Stimulated activated CD4-positive, alpha-beta T cell treated with anti-CD3 and anti-CD28 coated beads, Interleukin-12 subunit alpha, Interleukin-12 subunit beta, amount 100 ng/mL, for 4 hours (primary cell): ENCODE results near the gene S100P.
A peak's percentile ranks its signal among the peaks of the same experiment; 100 is the strongest.

Experiments used
- DNase-seq: peaks from one replicate; pipeline ENCODE4 v3.0.0-alpha.2; 2020

The S100P gene

DNA sequence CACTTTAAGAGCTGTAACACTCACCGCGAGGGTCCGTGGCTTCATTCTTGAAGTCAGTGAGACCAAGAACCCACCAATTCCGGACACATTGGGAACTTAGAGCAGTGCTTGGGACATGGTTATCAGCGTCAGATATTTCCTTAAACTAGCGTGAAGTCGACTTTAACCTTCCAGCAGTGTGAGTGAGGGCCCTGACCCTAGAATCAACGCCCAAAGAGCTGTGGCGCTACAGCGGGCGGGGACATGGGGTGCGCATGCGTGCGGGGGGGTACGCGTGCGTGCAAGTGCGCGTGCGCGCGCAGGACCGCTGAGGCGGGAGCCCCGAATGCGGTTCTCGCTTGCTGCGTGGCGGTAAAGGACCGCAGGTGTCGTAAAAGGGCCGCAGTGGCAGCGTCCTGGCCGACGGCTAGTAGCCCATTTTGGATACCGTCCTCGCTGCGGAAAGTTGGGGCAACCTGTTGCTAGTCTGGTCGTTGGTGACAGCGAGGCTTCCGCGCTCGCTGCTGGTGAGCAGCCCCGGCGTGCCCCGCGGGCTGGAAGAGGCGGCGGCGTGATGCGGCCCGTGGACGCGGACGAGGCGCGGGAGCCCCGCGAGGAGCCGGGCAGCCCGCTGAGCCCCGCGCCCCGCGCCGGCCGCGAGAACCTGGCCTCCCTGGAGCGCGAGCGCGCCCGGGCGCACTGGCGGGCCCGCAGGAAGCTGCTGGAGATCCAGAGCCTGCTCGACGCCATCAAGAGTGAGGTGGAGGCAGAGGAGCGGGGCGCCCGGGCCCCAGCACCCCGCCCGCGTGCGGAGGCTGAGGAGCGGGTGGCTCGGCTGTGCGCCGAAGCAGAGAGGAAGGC lies 19.8 kb upstream of the S100P start:
- peak; percentile 90 for DNase-seq

DNA sequence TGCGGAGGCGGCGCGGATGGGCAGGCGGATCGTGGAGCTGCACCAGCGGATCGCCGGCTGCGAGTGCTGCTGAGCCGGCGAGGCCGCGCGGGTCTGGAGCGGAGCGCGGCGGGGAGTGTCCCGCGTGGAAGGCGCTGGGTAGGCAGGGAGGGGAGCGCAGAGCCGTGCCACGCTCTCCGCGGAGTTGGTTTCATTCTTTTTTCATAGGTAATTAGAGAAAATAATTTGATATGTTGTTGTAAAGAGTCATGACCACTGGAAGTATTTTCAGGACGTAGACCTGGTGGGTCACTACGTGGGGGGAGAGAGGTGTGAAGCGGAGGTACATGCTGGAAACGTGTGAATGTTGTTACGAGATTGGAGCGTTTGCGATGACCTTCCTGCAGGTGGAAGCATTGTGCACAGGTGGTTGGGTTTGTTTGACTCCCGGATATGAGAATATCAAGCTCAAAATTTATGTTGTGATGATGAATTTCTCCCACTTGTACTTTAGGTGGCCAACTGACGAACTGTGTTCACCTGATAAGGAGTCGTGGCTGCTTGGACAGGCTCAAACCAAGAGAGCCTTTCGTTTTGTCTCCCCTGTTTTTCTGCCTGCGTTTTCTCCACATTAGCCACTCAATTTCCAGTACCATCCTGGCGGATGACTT lies 19.1 kb upstream of the S100P start:
- DNase-seq, result peak; percentile 48

DNA sequence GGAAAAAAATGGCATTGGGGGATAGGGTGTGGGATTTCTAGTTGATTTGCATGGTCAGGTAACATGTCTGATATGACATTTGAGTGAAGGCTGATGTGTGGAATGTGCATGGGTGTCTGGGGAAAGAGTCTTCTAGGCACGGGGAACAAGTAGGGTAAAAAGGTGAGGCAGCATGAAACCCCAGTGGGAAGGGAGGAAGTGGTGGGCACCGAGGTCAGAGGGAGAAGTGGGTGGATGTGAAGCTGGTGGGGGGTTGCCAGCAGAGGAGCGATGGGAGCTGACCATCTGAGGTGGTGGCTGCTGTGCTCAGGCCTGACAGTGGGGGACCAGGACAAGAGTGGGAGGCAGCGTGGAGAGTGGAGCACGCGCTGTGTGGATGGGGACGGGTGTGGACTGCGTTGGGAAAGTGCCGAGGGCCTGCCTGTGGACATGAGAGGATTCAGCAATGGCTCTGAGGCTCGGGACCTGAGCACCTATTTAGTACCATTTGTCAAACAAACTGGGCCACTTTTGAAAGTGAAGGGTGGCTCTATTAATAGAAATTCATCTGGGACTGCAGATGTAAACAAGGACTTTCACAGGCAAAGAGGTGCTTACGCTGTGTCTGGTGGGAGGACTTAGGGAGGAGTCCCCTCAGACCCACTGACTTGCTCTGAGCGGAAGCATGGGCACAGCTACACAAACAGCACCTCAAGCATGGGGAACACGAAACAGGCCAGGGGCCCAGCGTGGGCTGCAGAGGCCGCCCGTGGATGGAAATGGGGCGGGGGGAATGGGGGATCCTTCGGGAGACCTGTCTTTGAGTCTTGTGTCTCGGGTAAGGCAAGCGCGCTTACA lies 16.7 kb upstream of the S100P start:
- DNase-seq, result no peak

DNA sequence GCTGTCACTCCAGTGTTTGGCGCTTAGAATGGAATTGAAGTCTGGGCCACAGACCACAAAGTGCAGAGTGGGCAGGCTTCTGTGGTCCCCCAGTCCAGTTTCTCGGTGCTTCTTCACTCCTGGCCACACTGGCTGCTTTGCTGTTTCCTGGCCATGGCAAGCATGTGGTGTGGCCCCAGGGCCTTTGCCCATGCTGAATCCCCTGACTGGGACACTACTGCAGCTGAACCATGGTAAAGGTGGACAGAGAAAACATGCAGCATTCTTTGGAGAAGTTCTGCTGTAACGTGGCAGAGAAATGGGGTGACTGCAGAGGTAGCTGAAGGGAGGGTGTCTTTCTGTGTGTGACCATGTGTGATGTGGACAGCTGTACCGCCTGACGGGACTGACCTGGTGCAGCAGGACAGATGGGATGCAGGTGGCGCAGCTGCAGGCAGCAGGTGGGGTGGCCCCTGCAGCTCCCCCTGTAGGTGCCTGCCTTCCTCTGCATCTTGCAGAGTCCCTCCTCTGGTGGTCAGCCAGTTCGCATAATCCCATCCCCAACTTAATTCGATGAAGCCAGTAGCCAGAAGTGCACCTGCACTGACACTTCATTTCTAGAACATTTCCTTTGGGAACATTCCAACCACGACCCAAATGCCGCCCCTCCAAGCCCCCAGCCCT lies 13.2 kb upstream of the S100P start:
- no peak for DNase-seq

DNA sequence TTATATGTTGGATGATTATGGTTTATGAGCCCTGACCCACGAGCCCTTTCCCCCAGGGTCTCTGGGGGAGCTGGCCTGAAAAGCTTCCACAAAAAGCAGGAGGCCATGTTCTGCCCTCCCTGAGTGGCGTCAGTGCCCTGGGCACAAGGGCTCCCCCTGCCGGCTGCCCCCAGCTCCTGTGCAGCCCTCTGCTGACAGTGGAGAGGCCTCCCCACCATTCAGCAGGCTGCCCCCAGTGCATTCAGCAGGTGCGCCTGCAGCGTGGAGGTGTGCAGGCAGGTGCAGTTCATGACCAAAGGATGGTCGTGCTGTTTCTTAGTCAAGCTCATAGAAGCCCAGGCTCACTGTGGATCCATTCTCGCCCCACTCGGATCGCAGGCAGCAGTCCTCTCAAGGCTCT lies 12.5 kb upstream of the S100P start:
- no peak for DNase-seq

DNA sequence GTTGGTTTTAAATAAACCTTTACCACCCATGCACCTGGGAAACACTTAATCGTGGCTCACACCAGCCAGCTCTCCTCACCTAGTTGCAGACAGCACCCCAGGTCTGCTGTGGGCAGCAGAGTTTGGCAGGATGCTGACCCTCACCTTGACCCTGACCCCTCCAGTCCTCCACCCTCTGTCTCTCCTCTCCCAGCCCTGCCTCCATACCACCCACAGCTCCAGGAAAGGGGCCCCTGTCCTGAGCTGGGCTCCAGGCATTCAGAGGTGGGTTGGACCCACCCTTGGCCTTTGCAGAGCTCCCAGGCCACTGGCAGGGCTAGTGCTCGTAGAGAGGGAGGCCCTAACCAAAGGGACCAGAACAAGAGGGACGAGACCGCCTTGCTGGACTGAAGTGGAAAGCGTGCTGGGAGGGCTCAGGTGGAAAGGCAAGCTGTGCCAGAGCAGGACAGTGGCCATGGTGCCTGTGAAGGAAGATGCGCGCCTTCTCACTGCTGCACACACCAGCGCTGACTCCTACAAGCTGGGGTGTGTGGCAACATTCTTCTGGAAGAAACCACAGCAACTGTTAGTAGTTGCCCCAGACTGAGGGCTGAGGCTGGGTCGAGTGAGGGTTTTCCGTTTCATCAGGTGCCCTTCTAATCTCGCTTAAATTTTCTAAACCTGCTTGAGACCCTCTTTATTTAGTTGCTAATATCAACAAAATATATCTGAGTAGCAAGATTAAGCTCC lies 10.7 kb upstream of the S100P start:
- DNase-seq, result no peak

DNA sequence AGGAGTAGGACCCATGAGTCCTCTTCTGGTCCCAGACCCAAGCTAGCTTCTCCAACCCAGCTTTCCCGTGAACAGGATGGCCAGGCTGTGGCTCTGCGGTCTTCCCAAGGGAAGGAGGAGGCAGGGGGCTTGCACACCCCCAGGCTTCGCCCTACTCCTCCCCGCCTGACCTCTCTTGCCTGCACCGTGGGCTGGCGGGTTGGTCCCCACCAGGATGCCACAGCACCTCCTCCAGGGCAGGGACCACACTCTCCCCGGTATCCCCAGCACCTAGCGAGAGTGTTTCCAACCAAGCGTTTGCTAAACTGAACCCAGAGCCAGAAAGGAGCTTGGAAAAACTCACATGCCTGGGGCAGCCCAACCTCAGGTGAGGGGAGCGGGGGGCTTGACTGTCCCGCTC lies 9.0 kb upstream of the S100P start:
- DNase-seq, result no peak

DNA sequence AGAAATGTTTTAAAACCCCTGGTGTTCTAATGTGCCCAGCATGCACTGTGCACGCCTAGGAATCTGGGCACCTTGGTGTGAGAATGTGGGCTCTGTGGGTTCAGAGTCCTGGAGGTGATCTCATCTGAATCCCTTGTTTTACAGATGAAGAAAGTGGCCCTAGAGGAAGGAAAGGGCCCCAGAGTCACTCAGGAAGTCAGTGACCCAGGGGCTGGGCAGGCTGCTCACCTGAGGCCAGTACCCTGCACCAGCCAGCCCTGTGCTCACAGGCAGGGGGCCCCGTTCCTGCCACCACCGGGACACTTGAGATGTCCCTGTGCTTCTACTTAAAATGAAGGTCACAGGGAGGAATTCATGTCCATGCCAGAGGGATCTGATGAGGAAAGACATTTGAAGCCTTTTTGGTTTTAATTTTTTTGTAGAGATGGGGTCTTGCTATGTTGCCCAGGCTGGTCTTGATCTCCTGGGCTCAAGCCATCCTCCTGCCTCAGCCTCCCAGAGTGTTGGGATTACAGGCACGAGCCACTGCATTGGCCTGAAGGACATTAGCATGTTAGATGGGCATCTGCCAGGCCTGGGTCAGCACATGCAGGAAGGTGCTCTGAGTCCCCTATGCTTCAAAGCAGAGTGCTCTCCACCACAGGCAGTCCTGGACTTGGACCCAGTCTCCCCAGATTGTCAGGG lies 7.4 kb upstream of the S100P start:
- no peak for DNase-seq

DNA sequence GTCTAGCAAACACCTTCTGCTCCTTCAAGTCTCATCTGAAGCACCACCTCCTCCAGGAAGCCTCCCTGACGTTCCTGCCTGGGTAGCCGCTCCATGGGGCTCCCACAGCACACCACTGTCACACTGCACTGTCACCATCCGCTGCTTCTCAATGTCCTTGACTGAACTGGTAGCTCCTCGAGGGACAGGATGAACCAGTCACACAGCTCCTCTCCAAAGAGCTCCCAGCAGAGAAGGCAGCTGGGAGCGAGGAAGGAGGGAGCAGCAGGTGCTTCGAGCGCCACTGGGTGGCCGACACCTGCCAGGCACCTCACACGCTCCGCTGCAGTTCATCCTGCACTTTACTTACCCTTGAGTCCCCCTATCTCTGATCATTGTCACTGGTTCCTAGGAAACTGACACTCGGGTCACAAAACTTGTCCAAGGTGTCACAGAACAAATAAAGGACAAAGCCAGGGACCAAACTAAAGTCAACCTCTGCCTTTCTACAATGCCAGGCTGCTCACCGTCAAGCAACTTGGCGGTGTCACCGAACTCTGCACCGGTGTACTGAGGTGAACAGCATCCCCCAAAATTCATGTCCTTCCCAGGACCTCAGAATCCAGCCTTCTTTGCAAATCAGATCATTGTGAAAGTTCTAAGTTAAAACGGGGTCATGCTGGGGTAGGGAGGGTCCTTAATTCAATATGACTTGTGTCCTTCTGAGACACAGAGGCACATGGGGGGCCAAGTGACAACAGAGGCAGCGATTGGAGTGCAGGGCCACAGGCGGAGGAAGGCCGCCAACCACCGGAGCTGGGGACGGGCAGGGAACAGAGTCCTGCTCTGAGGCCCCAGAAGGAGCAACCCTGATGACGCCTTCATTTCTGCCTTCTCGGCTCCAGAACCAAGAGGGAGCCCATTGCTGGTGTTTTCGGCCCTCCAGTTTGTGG lies 5.5 kb upstream of the S100P start:
- no peak for DNase-seq

DNA sequence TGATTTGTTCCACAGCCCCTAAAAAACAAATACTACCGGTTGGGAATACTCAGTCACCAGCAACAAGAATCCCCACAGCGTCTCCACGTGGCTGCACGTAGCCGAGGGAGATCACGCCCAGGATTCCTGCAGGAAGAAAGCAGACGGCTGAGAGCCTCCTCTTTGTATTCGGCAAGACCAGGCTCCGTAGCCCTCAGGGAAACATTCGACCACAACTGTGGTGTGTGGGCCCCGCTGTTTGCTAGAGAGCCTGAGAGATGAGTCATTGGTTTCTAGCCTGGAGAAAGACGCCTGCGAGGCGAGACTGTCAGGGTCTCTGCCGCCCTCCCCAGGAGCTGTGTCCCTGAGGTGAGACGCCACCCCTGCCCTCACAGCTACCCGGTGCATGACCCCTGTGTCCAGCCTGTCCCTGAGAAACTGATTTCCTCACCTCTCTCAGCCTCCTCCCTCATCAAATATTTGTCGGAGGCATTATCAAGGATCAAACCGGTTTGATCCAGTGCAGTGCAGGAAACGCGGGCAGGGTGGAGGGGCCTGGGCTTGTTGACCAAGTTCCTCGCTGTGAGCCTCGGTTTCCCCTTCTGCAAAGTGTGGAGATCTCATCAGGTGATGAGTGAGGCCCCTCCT lies 4.7 kb upstream of the S100P start:
- peak; percentile 60 for DNase-seq

DNA sequence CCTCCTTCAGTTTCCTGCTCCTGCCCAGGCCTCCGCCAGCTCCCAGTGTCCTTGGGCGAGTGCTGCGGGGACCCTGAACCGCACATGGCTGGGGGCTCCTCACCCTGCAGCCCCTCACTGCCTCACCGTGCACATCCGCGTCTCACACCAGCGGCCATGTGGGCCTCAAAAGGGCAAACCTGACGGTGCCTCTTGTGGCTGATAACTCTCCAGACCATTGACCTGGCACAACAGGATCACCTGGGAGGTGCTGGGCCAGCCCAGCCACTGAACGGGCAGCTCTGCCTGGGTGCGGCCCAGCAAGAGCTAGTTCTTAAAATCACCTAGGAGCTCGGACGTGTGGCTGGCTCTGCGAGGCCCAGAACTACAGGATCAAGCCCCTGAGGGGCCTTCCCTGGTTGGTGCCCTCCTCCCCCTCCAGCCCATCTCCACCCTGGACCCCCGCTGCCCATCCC lies 4.1 kb upstream of the S100P start:
- no peak for DNase-seq

DNA sequence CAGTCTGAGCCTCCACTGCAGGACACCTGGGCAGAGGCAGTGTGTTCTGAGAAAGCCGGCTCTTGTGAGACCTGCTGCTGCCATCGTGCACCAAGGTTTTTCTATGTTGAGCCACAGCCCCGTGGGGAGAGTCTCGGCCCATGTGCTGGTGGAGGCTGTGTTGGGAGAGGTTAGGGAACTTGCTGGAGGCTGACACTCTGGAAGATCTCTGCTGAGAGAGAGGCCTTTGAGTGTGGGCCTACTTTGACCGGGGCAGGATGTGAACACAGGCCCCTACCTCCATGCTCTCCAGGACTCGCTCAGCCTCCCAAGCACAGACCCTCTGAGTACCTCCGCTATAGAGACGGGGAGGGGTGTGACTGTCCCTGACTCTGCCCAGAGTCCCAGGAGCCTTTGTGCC lies 1.3 kb upstream of the S100P start:
- DNase-seq, result no peak

DNA sequence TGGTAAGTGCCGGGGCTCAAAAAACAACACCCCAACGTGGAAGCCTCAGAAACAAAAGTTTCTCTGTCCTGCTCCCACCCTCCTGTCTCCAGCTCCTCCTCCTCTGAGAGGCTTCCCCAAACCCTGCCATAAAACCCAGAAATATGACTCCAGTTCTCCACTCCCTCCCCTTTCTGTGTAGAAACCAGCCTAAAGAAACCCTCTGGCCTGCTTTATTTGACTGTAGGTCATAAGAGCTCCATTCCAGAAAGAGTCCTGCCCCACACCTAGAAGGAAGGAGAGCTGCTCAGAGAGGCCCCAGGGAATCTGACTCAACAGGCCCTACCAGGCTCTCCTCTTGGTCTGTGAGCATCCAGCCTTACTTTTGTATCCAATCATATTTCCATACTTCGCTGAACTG lies 872 bp upstream of the S100P start:
- no peak for DNase-seq

DNA sequence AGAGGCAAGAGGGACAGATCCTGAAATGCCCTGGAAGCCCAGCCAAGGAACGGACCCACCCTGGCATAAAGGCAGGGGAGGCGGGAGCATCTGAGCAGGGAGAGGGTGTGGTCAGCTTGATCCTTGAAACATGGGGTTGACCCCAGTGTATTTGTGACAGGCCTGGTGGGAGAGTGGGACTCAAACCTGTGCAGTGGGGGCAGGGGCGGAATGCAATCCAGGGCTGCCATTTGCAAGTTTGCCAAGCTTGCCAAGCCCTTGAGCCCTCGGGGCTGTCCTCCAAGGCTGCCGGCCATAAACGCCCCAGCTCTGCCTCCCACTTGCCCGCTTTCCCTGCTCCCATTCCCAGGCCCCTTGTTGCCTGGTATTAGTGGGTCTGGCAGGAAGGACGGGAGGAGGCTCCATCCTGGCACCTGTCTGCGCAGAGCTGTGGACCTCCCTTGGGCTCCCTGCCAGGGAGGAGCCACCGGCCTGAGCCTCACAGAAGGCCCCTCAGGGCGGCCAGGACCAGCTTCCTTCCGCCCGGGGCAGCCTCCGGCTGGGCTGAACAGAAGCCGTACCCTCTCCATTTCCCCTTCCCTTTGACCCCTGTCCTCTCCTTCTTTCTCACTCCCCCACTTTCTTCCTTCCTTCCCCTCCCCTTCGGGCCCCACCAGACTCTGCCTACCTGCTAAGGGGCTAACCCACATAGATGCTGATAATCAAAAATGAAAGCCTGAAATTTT lies 661 bp downstream of the S100P start:
- DNase-seq, result no peak

DNA sequence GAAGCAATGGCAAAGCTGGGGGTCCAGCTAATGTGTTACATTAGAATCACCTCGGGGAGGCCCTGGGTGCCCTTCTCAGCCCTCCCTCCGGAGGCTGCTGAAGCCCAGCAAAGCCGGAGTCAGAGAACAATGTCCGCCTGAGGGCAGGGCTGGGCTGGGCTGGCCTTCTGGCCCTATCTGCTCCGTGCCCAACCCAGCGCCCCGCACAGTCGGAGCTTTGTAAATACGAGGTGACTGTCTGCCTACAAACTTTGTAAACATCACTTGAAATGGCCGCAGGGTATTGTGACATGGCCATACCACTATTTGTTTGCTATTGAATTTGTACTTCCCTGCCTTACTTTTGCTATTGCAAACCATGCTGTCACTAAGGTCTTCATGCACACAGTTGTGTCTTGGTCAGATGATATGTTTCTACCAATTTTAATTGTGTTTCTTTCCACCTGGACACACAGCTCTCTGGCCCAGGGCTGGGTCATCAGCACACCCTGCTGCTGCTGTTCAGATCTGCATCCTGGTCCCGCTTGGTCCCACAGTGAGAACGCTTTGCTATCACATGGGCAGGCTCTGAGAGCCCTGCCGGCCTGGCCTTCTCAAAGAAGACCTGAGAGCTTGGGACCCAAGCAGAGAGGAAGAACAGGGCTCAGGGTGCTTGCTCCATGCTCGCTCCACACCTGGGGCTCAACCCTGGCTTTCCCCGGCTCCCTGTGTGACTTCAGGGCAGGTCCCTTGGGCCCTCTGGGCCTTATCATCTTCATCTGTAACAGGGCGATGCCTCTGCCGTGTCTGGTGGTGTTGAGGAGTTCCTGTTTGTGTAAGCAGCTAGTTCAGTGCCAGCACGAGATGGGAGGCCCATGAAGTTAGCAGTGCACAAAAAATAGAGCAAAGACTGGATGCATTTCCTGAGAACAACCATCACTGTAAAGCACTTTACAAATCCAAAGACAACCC lies 2.3 kb downstream of the S100P start:
- DNase-seq, result no peak

DNA sequence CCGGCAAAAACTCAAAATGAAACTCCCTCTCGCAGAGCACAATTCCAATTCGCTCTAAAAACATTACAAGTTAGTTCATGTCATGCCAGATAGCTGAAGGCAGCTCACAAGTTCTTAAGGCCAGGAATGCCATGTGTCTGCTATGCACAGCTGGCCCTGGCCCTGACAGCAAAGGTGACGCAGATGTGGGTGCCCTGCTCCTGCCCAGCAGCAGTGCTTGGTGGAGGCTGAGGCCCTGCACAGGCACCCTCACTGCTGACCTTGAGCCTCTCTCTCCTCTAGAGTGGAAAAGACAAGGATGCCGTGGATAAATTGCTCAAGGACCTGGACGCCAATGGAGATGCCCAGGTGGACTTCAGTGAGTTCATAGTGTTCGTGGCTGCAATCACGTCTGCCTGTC lies 2.9 kb downstream of the S100P start:
- no peak for DNase-seq

DNA sequence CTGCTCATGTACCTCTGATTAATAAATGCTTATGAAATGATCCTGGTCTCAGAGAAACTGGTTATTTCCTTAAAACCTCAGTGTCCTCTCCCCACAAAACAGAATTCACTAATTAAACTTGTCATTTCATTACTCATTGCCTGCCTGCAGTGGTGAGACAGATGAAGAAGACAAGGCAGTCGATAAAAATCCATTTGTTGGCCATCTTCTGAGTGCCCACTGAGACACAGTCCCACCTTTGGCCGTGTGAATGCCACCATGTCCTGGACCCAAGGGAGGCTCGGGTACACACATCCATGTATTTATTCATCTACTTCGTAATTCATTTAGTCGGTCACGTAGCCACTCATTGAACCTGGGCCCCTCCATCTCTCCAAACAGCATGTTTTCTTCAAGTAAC lies 3.5 kb downstream of the S100P start:
- DNase-seq, result no peak

DNA sequence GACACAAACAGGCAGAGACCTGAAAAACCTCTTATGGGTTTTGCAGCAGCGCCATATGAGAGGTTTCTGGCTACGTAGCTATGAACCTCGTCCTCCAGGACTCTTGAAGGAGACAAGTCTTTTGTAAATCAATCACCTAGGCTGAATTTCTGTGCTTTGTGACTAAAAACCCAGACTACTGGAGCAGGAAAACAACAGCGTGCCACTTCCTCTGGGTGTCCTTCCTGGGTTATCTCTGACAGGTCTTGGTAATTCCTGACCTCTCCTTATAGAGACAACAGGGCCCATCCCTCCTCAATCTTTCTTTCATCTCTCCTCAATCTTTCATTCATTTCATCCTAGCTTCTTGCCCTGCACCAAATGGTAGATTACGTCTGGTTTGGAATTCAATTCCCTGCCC lies 5.7 kb downstream of the S100P start:
- DNase-seq, result no peak
